Activated CD4-positive, CD25-positive, alpha-beta regulatory T cell (primary cell): ENCODE measurements around the gene PRPF6.
"Not testable (repeated sequence)": the region's sequence is repeated elsewhere in the genome, so short reads cannot be mapped to it uniquely, and the experiment has no call there.

ENCODE experiments used
- DNase-seq, 4 experiments: peaks; one replicate each; lab custom pipeline; 2025; lab: John Stamatoyannopoulos, UW

Gene PRPF6

GRCh38 chr20:63973636-63974401, 7.1 kb upstream of the PRPF6 start:
- peak; percentile 67 to 77 (median 73) for DNase-seq

GRCh38 chr20:63974402-63975200, 6.3 kb upstream of the PRPF6 start:
- no peak for DNase-seq

DNA sequence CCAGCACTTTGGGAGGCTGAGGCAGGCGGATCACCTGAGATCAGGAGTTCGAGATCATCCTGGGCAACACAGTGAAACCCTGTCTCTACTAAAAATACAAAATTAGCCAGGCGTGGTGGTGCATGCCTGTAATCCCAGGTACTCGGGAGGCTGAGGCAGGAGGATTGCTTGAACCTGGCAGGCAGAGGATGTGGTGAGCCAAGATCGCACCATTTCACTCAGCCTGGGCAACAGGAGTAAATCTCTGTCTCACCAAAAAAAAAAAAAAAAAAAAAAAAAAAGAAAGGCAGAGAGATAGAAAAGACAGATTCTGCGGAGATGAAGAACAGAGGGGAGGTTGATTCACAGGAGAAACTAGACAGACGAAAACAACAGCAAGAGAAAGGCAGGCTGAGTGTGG, 4.4 kb upstream of the PRPF6 start:
- not testable (repeated sequence) for DNase-seq

DNA sequence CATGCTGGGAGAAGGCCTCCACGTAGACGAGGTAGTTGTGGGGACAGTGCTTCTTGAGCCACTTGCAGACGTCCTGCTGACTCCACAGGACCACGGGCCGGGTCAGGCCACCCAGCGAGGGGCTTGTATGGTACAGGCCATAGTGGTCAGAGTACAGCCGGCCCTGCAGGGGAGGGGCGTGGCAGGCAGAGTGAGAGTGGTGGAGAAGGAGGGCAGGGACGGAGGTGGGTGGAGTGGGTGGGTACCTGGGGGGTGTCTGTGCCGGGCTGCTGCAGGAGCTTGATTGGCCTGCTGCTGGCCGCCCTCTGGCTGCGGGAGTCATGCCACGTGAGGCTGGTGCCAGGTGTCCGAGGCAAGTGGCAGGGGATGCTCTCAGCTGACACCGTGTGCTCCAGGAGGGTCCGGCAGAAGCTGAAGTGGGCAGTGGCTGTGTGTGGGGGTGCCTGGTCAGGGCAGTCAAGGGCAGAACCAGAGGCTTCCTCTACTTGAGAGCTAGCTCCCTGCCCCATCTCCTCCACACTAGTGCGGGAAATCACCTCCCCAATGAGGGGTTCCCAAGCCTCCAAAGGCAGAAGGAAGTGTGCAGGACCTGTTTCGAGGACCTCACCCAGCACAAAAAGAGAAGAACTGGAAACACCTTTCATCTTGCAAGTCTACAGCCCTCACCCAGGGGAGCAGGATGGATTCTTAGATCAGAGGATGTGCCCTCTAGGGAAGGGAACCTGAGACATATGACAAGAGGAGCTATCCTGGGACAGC, 3.8 kb upstream of the PRPF6 start:
- DNase-seq = no peak

GRCh38 chr20:63977739-63978276, 3.1 kb upstream of the PRPF6 start:
- peak in 1 of 4 experiments; percentile 41 for DNase-seq

DNA sequence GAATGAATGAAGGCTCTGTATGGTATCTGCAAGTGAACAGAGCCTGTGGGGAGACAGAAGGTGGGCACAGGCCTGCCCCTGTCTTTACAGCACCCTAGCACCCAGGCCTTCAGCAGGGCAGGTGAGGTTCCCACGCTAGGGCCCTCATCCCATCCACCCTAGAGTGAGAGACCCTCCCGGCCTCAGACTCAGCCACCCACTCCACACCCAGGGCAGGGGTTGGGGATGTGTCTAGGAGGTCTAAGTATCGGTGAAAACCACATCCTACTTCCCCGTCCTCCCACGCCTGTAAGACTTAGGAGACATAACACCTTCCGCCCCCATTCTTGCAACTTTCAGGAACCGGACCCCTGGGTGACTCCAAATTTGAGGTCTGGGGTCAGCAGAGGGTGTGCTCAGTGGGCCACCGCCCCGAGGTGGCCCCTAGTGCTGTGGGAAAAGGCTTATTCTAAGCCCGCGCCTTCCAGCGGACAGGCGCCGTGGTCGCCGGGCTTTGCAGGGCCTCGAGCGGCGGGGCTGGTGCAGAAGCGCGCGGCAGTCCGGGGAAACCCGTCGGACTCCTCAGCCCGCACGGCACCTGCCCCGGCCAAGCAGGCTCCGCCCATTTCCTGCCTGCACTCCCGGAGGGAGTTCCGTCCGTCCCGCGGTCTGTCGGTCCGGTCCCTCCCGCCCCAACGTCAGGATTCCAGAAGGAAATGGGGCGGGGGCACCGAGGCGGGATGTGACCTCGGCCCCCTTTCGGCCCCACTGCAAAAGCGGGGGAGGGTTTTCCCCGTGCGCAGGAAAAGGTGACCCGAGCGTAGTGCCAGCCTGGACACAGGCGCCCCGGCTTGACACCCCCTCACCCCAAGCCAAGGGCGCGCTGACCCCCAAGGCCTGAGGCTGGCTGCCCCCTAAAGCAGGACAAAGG, 2.4 kb upstream of the PRPF6 start:
- DNase-seq = peak in 1 of 4 experiments; percentile 27

GRCh38 chr20:63979229-63979556, 1.7 kb upstream of the PRPF6 start:
- DNase-seq = no peak

- DNase-seq = peak; percentile 26 to 52 (median 35)
Observed at GRCh38 chr20:63979557-63980316, 1.2 kb upstream of the PRPF6 start, which contains the start of gene SAMD10. Gene SAMD10, minus strand, starts transcription at chr20:63979642. Its CDS starts 175 bp downstream, at chr20:63979467.

DNA sequence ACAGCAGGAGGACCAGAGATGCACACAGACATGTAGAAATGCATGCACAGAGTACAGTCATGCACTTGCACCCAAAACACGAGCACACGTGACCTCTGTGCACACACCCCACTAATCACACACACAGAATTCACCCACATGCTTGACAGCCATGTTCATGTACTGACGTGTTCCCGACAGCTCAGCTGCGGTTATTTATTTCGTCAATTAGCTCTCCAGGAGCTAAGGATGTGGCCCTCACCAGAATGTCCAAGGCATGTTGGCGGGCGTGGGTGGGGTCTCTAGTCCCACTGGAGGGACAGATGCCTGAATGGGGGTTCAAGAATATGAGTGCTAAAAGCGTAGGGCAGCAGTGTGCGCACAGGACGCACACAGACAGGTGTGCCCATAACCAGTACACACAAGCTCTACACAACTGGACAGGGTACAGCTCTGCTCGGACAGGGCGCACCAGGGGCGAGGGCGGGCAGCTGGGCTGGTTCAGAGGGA, 571 bp upstream of the PRPF6 start:
- DNase-seq = no peak

- DNase-seq = no peak
Observed at GRCh38 chr20:63982937-63983336, 2.0 kb downstream of the PRPF6 start.

DNA sequence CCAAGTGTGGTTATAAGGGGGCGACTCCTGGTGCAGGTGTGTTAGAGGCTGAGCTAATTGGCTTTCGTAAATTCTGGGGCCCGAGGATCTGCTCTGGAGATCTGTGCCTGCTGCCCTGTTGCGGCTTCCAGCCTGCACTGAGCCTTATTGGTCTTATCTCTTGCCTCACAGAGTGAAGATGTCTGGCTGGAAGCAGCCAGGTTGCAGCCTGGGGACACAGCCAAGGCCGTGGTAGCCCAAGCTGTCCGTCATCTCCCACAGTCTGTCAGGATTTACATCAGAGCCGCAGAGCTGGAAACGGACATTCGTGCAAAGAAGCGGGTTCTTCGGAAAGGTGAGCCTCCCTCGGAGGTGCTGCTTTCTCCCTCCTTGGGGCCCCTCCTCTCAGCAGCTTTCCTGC, 20.0 kb downstream of the PRPF6 start:
- DNase-seq = no peak

DNA sequence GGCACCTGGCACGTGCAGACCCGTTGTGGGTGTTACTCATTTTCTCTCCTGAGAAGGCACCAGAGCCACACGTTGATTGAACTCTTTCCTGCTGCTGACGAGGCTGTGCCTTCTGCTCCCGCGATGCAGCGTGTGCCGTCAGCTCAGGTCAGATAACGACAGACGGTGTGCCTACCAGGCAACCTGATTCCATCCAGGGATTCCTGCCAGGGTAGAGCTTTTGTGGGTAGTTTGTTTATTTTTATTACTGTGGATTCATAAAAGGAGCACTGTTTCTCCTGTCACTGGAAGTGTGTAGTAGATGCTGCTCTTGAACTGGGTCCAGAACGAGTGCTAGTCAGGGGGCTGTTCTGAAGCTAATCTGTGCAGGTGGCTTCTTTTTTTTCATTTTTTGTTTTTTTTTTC, 20.7 kb downstream of the PRPF6 start:
- DNase-seq = no peak

DNA sequence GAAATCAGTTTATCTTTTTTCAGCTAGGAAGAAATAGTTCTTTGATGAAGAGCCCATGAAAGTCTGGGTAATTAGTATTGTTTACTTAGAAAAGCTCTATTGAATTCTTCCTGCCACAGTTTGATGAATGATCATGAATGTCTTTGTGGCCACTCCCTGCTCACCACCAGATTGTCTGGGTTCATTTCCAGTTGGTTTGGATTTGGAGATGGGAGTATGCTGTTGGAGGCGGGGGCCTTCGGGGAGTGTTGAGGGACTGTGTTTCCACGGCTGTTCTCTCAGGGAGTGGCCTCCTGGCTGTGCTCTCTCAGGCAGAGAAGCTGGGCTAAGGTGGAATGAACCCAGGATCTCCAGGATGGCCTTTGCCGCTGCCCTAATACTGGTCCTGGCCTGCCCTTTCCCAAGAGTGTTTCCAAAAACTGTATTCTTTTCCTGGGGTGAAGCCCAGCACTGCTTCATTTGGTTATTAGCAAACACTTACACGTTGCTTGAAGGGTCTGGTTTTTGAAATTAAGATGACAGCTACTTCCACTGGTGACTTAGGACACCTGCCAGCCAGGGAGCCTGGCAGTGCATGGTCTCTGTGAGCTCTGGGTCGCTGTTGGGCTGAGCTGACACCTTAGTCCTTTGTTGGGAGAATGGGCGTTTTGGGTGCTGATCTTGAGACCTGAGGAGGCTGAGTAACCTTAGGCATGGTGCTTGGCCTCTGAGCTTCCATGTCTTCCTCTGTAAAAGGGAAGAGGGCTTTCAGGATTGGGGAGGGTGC, 23.2 kb downstream of the PRPF6 start:
- no peak for DNase-seq

GRCh38 chr20:64005394-64005793, 24.5 kb downstream of the PRPF6 start:
- DNase-seq = no peak

GRCh38 chr20:64006490-64006889, 25.6 kb downstream of the PRPF6 start:
- DNase-seq = no peak

GRCh38 chr20:64006902-64007301, 26.0 kb downstream of the PRPF6 start:
- no peak for DNase-seq

GRCh38 chr20:64009811-64010387, 29.0 kb downstream of the PRPF6 start:
- DNase-seq = no peak

DNA sequence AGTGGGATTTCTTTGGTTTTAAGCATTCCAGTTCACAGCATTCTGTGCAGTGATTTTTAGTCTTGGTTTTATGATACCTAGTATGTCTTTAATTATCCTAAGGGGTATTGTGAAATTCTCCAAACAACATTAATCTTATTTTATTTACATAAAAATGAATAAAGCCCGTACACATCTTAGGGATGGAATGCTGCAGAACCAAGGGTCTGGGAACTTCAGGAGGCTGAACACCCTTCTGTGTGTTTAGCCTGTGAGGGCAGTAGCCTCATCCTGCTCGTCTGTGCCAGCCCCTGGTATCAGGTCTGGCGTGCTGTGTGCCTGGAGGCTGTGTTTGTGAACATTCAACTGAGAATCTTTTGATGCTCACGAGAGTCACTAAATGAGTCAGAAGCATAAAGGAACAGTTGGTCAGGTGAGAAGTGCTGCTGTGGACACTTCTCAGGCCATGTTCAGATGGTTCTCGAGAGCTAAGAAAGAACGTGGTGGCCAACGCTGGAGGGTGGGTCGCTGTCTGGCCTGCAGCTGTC, 29.8 kb downstream of the PRPF6 start:
- DNase-seq = no peak

DNA sequence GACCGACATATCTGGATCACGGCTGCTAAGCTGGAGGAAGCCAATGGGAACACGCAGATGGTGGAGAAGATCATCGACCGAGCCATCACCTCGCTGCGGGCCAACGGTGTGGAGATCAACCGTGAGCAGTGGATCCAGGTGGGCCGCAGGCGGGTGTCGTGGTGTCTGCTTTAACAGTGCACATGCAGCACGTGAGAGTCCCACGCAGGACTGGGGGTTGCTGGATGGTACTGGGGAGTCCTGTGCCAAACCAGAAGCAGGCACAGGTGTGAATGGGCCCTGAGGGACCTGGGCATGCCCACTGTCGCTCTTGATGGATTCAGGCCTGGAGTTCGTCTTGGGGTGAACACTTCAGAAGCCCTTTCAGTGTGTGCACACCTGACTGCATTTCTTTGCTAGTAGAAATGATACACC, 30.4 kb downstream of the PRPF6 start:
- DNase-seq = no peak
